Endothelial cell of umbilical vein (primary cell): ENCODE results near the gene REPIN1. TPM values are rescaled to one million over a fixed set of nuclear protein-coding genes. Genes with fewer than 3 reads are reported as not detected.

ENCODE experiments used
- BruUV-seq: library from RNA; stranded (reverse); fragments of 400-500 nt; replicated peaks from 2 replicates; lab custom pipeline; 2021; lab: Mats Ljungman, UMichigan
- CTCF ChIA-PET: fragments of 300-600, 350-600 bp; sonication (Branson Sonifier 250); formaldehyde crosslinking; loops from one replicate; lab custom pipeline; 2021; ENCODE audit warnings: antibody characterized with exemption, inconsistent platforms; lab: Charles Lee
- POLR2A ChIA-PET: fragments of 300-600, 350-600 bp; sonication (Branson Sonifier 250); formaldehyde crosslinking; loops from one replicate; lab custom pipeline; 2021; ENCODE audit warnings: antibody characterized with exemption, inconsistent platforms; lab: Charles Lee
- DNase-seq: peaks from one replicate; pipeline ENCODE4 v3.0.0-alpha.2; 2011; ENCODE audit warnings: low read depth, low spot score
- FAIRE-seq: peaks from 2 replicates; lab custom pipeline; 2011; peaks lifted over from hg19 to GRCh38; lab: Jason Lieb, UNC
- H2AFZ ChIP-seq: 2 replicates; pipeline ENCODE4 v1.6.0; 2012; ENCODE audit warnings: low read depth, low read length, control low read depth, inconsistent platforms
- H3K27ac ChIP-seq: 2 replicates; pipeline ENCODE4 v1.5.1; 2011; ENCODE audit warnings: low read depth, mild to moderate bottlenecking, control low read depth, low read length, moderate library complexity; ENCODE audit not compliant: insufficient read depth
- H3K27me3 ChIP-seq, 2 experiments: 2 replicates each; pipeline versions ENCODE4 v1.6.0 to v1.6.1; 2011; ENCODE audit warnings: low read length in 2 of 2, mixed read lengths in 1 of 2; ENCODE audit not compliant: control insufficient read depth in 2 of 2, insufficient read depth in 2 of 2
- H3K36me3 ChIP-seq, 2 experiments: 2 replicates in 1 of 2; 3 replicates in 1 of 2; pipeline ENCODE4 v1.5.1; 2011; ENCODE audit warnings: low read length in 2 of 2, mild to moderate bottlenecking in 1 of 2, moderate library complexity in 1 of 2; ENCODE audit not compliant: control insufficient read depth in 2 of 2, insufficient read depth in 2 of 2; ENCODE audit errors: extremely low read depth in 1 of 2
- H3K4me1 ChIP-seq: 3 replicates; pipeline ENCODE4 v1.5.1; 2011; ENCODE audit warnings: mild to moderate bottlenecking, low read length; ENCODE audit not compliant: control insufficient read depth, insufficient read depth; ENCODE audit errors: extremely low read depth
- H3K4me2 ChIP-seq: 2 replicates; pipeline ENCODE4 v1.6.1; 2011; ENCODE audit warnings: low read length, control low read depth, mixed read lengths; ENCODE audit not compliant: insufficient read depth
- H3K4me3 ChIP-seq, 3 experiments: fragments of 200-600 bp in 1 of 3; sonication (generic), shearing (Covaris generic) in 1 of 3; replicated peaks in 1 of 3; 2 replicates each; pipeline ENCODE4 v1.5.1; 2011 to 2016; ENCODE audit warnings: control low read depth in 3 of 3, low read length in 3 of 3, mild to moderate bottlenecking in 2 of 3, inconsistent platforms in 1 of 3, low read depth in 1 of 3, moderate library complexity in 1 of 3; ENCODE audit not compliant: insufficient read depth in 1 of 3
- H3K79me2 ChIP-seq: 2 replicates; pipeline ENCODE4 v1.6.0; 2012; ENCODE audit warnings: low read length, inconsistent platforms; ENCODE audit not compliant: control insufficient read depth, insufficient read depth
- H3K9ac ChIP-seq: replicated peaks from 2 replicates; pipeline ENCODE3; 2011; ENCODE audit warnings: low read length, control low read depth; ENCODE audit not compliant: insufficient read depth; ENCODE audit errors: extremely low read depth
- H3K9me1 ChIP-seq: replicated peaks from 3 replicates; pipeline ENCODE4 v1.6.0; 2011; ENCODE audit warnings: mild to moderate bottlenecking, low read length; ENCODE audit not compliant: control insufficient read depth, insufficient read depth; ENCODE audit errors: extremely low read depth
- H3K9me3 ChIP-seq: replicated peaks from 2 replicates; pipeline ENCODE4 v1.5.1; 2012; ENCODE audit warnings: low read length, inconsistent platforms; ENCODE audit not compliant: control insufficient read depth, insufficient read depth
- H4K20me1 ChIP-seq: replicated peaks from 2 replicates; pipeline ENCODE3; 2011; ENCODE audit warnings: mild to moderate bottlenecking, low read length; ENCODE audit not compliant: control insufficient read depth, insufficient read depth; ENCODE audit errors: extremely low read depth
- CTCF ChIP-seq, 2 donors: IDR thresholded peaks; 1 replicate in 1 of 2; 2 replicates in 1 of 2; pipeline ENCODE4 v1.5.1; 2011; ENCODE audit warnings: low read length in 2 of 2, mild to moderate bottlenecking in 2 of 2, moderate library complexity in 2 of 2, control low read depth in 1 of 2, inconsistent platforms in 1 of 2, low read depth in 1 of 2; ENCODE audit not compliant: insufficient read depth in 1 of 2; ENCODE audit errors: extremely low read depth in 1 of 2
- EZH2 ChIP-seq: IDR thresholded peaks from 2 replicates; pipeline ENCODE4 v1.6.1; 2012; ENCODE audit warnings: borderline replicate concordance, low read depth, mild to moderate bottlenecking, moderate library complexity, low read length, inconsistent platforms; ENCODE audit not compliant: severe bottlenecking
- FOS ChIP-seq: IDR thresholded peaks from 2 replicates; pipeline ENCODE4 v1.6.1; 2011; ENCODE audit warnings: mild to moderate bottlenecking, low read length, moderate library complexity, borderline replicate concordance; ENCODE audit not compliant: insufficient read depth
- GATA2 ChIP-seq: IDR thresholded peaks from 2 replicates; pipeline ENCODE4 v1.7.0; 2011; ENCODE audit warnings: low read depth, mild to moderate bottlenecking, moderate library complexity, mixed read lengths, low read length; ENCODE audit not compliant: insufficient read length, insufficient read depth
- JUN ChIP-seq: IDR thresholded peaks from 2 replicates; pipeline ENCODE4 v1.6.1; 2011; ENCODE audit warnings: borderline replicate concordance, low read depth; ENCODE audit not compliant: insufficient read length, insufficient read depth
- MAX ChIP-seq: IDR thresholded peaks from 2 replicates; pipeline ENCODE4 v1.6.1; 2011; ENCODE audit not compliant: insufficient read depth, insufficient read length
- MYC ChIP-seq: IDR thresholded peaks from one replicate; pipeline ENCODE4 v1.6.1; 2011; ENCODE audit warnings: mild to moderate bottlenecking, low read depth, low read length
- POLR2A ChIP-seq: IDR thresholded peaks from 2 replicates; pipeline ENCODE4 v1.6.1; 2012; ENCODE audit warnings: low read depth, mild to moderate bottlenecking, control low read depth, low read length
- POLR2AphosphoS5 ChIP-seq: IDR thresholded peaks from 2 replicates; pipeline ENCODE4 v1.6.1; 2012; ENCODE audit warnings: low read depth, mild to moderate bottlenecking, control low read depth, low read length, moderate library complexity; ENCODE audit not compliant: insufficient read depth
- dilution Hi-C: fragments of 300-500 bp; cut with MboI; formaldehyde crosslinking; loops from one replicate; pipeline ENCODE4 v1.15.0; 2019; ENCODE audit warnings: low sequenced_read_pairs; ENCODE audit not compliant: extremely low pct_ligation_motif_present
- intact Hi-C: fragments of 100-400 bp; cut with micrococcal nuclease; formaldehyde crosslinking; loops from one replicate; pipeline ENCODE4 v1.10.0; 2022
- polyA plus RNA-seq, 4 experiments: library from polyadenylated mRNA; depleted of rRNA in 3 of 4; stranded (reverse) in 3 of 4; unstranded in 1 of 4; fragments of >200 nt; gene quantifications; 2 replicates each; pipeline versions ENCODE4 v1.2.1 to v1.2.3, GENCODE V29; 2011 to 2012; ENCODE audit warnings: missing spikeins in 1 of 4
- total RNA-seq: library from RNA; stranded (reverse); gene quantifications from 2 replicates; pipeline ENCODE4 v1.2.3, GENCODE V29; 2021

Gene REPIN1
- total and polyA plus RNA-seq, 2 donors (not counting 3 experiments of a cell fraction or from before 2014, with no cell fraction given), result 108 to 140 TPM

GRCh38 chr7:150381096-150381495 is 12.5 kb downstream of the REPIN1 start:
- FAIRE-seq, result no peak
- intact Hi-C loops, result no loop called here
- H3K27ac ChIP-seq, result no peak overlapping the region
- BruUV-seq, result no TSS peak
- TF ChIP-seq JUN, result no peak
- no peak for TF ChIP-seq EZH2
- H3K4me1 ChIP-seq, result peaks cover 29% of the 10 kb centered on the region
- H3K36me3 ChIP-seq, result peaks cover 0 to 4% of the 10 kb centered on the region in 2 experiments
- no peak overlapping the region for H3K9ac ChIP-seq
- no peak overlapping the region for H3K4me3 ChIP-seq
- H3K27me3 ChIP-seq, result no peaks in the 10 kb centered on the region
- peaks cover 34% of the 10 kb centered on the region for H3K79me2 ChIP-seq
- dilution Hi-C loops, result no loop called here
- no peaks in the 10 kb centered on the region for H4K20me1 ChIP-seq
- ChIA-PET CTCF (no interaction called here), POLR2A (no interaction called here)
- H3K9me1 ChIP-seq, result no peaks in the 10 kb centered on the region
- H3K9me3 ChIP-seq, result no peaks in the 10 kb centered on the region
- DNase-seq, result no peak
- H3K4me2 ChIP-seq, result no peak overlapping the region
- H2AFZ ChIP-seq, result no peak overlapping the region

- BruUV-seq, result no TSS peak
- DNase-seq, result no peak
- TF ChIP-seq FOS, result no peak
- no peak for TF ChIP-seq MAX
- TF ChIP-seq JUN, result no peak
- no peak for TF ChIP-seq GATA2
- no peak for TF ChIP-seq POLR2AphosphoS5
- TF ChIP-seq CTCF (IDR thresholded peaks at IDR 0.05; ENCODE audit: extremely low read depth in 1 of 2, insufficient read depth in 1 of 2, low read depth in 1 of 2, low read length in 2 of 2), result no peak
- no peak for TF ChIP-seq EZH2
- no peak for TF ChIP-seq MYC
- TF ChIP-seq POLR2A, result no peak
Measured at GRCh38 chr7:150381785-150382122, 13.1 kb downstream of the REPIN1 start.

More at GRCh38 chr7:150381785-150382122, 13.1 kb downstream of the REPIN1 start:
- H3K9me3 ChIP-seq, result no peaks in the 10 kb centered on the region
- H3K36me3 ChIP-seq, result peaks cover 0 to 7% of the 10 kb centered on the region in 2 experiments
- H2AFZ ChIP-seq, result no peak overlapping the region
- intact Hi-C loops, result no loop called here
- no peaks in the 10 kb centered on the region for H3K27me3 ChIP-seq
- FAIRE-seq, result no peak
- no peak overlapping the region for H3K4me3 ChIP-seq
- H3K9ac ChIP-seq, result no peak overlapping the region
- H3K9me1 ChIP-seq, result no peaks in the 10 kb centered on the region
- no peak overlapping the region for H3K27ac ChIP-seq
- POLR2A ChIA-PET, result no interaction called here
- no peaks in the 10 kb centered on the region for H4K20me1 ChIP-seq
- CTCF ChIA-PET, result no interaction called here
- H3K4me1 ChIP-seq, result peaks cover 26% of the 10 kb centered on the region
- H3K79me2 ChIP-seq, result peaks cover 34% of the 10 kb centered on the region
- dilution Hi-C loops, result no loop called here
- no peak overlapping the region for H3K4me2 ChIP-seq
